ENCODE measurements around the gene DMRTB1. TPM values are rescaled to one million over a fixed set of nuclear protein-coding genes. Genes with fewer than 3 reads are reported as not detected.

Gene DMRTB1
- total RNA-seq, 1 donor from 2014 or later, result not detected

DNA sequence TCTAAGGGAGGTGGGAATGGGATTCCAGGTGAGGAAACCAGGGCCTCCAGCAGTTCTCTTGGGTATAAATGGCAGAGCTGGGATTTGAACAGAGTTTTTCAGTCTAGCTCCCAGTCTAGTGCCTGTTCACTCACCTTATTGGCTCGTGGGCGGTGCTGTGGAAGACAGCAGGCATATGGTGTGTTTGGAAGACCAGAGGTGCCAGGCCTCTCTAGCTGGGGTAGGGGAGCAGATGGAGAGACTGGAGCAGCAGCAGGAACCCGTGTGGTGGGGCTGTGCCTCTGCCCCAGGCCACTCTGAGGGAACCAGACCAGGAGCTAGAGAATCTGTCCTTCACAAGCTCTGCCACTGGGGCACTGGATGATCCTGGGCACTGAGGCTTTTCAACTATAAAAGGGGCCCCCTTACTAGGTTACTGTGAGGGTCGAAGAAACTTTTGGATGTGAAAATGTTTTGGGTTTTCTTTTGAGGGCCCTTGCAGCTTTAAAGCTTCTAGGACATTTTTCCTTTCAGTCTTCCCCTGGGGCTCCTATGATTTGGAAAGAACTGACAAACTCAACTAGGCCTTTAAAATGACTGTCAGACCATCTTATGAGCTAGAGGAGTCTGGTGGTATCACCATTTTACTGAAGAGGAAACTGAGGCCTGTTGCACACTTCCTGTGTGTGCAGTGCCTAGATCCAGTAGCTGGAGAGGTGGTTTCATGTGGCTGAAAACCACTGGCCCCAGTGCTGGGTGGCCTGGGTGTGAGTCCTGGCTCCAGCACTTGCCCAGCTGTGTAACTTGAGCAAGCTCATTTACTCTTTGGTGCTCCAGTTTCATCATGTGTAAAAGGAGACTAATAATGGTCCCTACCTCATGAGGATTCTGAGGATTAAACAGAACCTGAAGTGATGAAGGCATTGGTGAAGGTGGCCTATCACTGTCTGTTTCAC lies 6.1 kb downstream of the DMRTB1 start:
- Histone ChIP-seq H2AFZ (replicated peaks) (no peak overlapping the region), H3K27me3 (no peaks in the 10 kb centered on the region), H3K4me1 (peaks cover 11% of the 10 kb centered on the region), H3K4me3 (no peak overlapping the region), H3F3A (ENCODE audit: low read depth) (peaks cover 10% of the 10 kb centered on the region), H3K36me3 (no peaks in the 10 kb centered on the region), H3K9me3 (ENCODE audit: low read depth) (no peaks in the 10 kb centered on the region), H4K20me1 (ENCODE audit: low read depth) (no peaks in the 10 kb centered on the region), H3K9ac (no peak overlapping the region), H3K27ac (no peak overlapping the region), H3K79me2 (ENCODE audit: low read depth) (no peaks in the 10 kb centered on the region), H3K4me2 (no peak overlapping the region)
- peaks cover 2% of the 10 kb centered on the region for H3K9me3 Mint-ChIP-seq
- H3K27me3 Mint-ChIP-seq (ENCODE audit: insufficient read depth, low read depth), result peaks cover 13% of the 10 kb centered on the region
- H3K4me3 Mint-ChIP-seq, result no peak overlapping the region
- H3K27ac Mint-ChIP-seq, result no peak overlapping the region
- H3K36me3 Mint-ChIP-seq, result no peaks in the 10 kb centered on the region
- TF ChIP-seq EZH2phosphoT487 (IDR thresholded peaks at IDR 0.05), result no peak
- TF ChIP-seq, protein P1, sequence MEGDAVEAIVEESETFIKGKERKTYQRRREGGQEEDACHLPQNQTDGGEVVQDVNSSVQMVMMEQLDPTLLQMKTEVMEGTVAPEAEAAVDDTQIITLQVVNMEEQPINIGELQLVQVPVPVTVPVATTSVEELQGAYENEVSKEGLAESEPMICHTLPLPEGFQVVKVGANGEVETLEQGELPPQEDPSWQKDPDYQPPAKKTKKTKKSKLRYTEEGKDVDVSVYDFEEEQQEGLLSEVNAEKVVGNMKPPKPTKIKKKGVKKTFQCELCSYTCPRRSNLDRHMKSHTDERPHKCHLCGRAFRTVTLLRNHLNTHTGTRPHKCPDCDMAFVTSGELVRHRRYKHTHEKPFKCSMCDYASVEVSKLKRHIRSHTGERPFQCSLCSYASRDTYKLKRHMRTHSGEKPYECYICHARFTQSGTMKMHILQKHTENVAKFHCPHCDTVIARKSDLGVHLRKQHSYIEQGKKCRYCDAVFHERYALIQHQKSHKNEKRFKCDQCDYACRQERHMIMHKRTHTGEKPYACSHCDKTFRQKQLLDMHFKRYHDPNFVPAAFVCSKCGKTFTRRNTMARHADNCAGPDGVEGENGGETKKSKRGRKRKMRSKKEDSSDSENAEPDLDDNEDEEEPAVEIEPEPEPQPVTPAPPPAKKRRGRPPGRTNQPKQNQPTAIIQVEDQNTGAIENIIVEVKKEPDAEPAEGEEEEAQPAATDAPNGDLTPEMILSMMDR (IDR thresholded peaks at IDR 0.05), result no peak
- TF ChIP-seq EZH2 (IDR thresholded peaks at IDR 0.05), result no peak
- peaks cover 25% of the 10 kb centered on the region for H3K4me1 Mint-ChIP-seq
- no peak for DNase-seq (ENCODE audit: low spot score)

DNA sequence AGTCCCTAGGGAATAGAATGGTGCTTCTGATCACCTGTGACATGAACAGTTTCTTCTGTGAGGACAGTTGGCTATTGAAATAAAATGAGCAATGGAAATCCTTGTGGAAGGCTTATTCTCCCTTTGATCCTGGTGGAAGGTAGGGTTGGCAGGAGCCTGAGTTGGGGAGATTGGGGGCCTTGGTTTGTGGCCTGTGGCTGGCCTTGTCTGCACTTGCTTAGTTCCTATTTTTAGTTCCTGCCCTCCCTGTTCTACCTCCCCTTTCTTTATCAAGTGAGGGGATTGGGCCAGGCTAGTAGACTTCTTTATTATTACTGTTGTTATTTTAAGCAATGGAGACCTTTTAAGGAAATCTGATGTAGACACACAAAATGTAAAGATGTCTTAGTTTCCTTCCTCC lies 8.2 kb downstream of the DMRTB1 start:
- Histone ChIP-seq H3K36me3 (no peaks in the 10 kb centered on the region), H3K79me2 (ENCODE audit: low read depth) (no peaks in the 10 kb centered on the region), H3K27ac (no peak overlapping the region), H3K4me3 (no peak overlapping the region), H3F3A (ENCODE audit: low read depth) (peaks cover 9% of the 10 kb centered on the region), H3K4me2 (no peak overlapping the region), H3K4me1 (peaks cover 12% of the 10 kb centered on the region), H3K9me3 (ENCODE audit: low read depth) (no peaks in the 10 kb centered on the region), H2AFZ (replicated peaks) (no peak overlapping the region), H3K27me3 (no peaks in the 10 kb centered on the region), H4K20me1 (ENCODE audit: low read depth) (no peaks in the 10 kb centered on the region), H3K9ac (no peak overlapping the region)
- no peak overlapping the region for H3K4me3 Mint-ChIP-seq
- DNase-seq (ENCODE audit: low spot score), result no peak
- no peak for TF ChIP-seq EZH2phosphoT487 (IDR thresholded peaks at IDR 0.05)
- TF ChIP-seq, protein P1 (IDR thresholded peaks at IDR 0.05), result no peak
- TF ChIP-seq EZH2 (IDR thresholded peaks at IDR 0.05), result no peak
- peaks cover 10% of the 10 kb centered on the region for H3K27me3 Mint-ChIP-seq (ENCODE audit: insufficient read depth, low read depth)
- H3K27ac Mint-ChIP-seq, result no peak overlapping the region
- no peaks in the 10 kb centered on the region for H3K9me3 Mint-ChIP-seq
- peaks cover 23% of the 10 kb centered on the region for H3K4me1 Mint-ChIP-seq
- H3K36me3 Mint-ChIP-seq, result no peaks in the 10 kb centered on the region

DNA sequence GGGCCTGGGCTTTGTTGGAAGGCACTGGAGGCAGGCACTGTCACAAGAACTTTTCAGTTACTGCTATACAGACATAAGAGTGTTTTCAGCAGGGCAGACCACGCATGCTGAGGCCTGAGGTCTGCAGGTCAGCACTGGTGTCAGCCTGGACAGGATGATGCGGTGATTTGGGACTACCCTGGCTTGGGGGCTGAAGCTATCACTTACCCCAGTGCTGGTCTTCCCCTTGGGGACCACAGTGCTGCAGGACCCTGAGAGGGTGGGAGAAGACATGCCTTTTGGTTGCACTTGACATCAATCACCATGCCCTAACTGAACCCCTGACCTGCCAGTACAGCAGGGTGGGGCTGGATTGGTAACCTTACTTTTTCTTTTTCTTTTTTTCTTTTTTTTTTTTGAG lies 9.2 kb downstream of the DMRTB1 start:
- H3K27ac Mint-ChIP-seq, result peak overlapping the region; percentile 74
- peaks cover 13% of the 10 kb centered on the region for H3K4me1 Mint-ChIP-seq
- H3K4me2 ChIP-seq, result no peak overlapping the region
- no peak for TF ChIP-seq EZH2 (IDR thresholded peaks at IDR 0.05)
- TF ChIP-seq, protein P1 (IDR thresholded peaks at IDR 0.05), result no peak
- TF ChIP-seq EZH2phosphoT487 (IDR thresholded peaks at IDR 0.05), result no peak
- no peak overlapping the region for H3K4me3 Mint-ChIP-seq
- H3K4me1 ChIP-seq, result peaks cover 3% of the 10 kb centered on the region
- H3K36me3 Mint-ChIP-seq, result no peaks in the 10 kb centered on the region
- H3K27ac ChIP-seq, result no peak overlapping the region
- H3K27me3 ChIP-seq, result no peaks in the 10 kb centered on the region
- no peaks in the 10 kb centered on the region for H4K20me1 ChIP-seq (ENCODE audit: low read depth)
- H3K9me3 Mint-ChIP-seq, result no peaks in the 10 kb centered on the region
- no peaks in the 10 kb centered on the region for H3F3A ChIP-seq (ENCODE audit: low read depth)
- peaks cover 6% of the 10 kb centered on the region for H3K27me3 Mint-ChIP-seq (ENCODE audit: insufficient read depth, low read depth)
- no peak overlapping the region for H3K4me3 ChIP-seq
- DNase-seq (ENCODE audit: low spot score), result no peak
- no peak overlapping the region for H2AFZ ChIP-seq (replicated peaks)
- no peaks in the 10 kb centered on the region for H3K9me3 ChIP-seq (ENCODE audit: low read depth)
- no peaks in the 10 kb centered on the region for H3K36me3 ChIP-seq
- no peak overlapping the region for H3K9ac ChIP-seq
- H3K79me2 ChIP-seq (ENCODE audit: low read depth), result no peaks in the 10 kb centered on the region

Data from neural progenitor cell (in vitro differentiated cells).